GM18498 (cell line): Measurements from ENCODE around the gene GALNT14.

Source experiments
- ATAC-seq: cut with Tn5 transposase; IDR thresholded peaks from one replicate; pipeline ENCODE4 v1.9.1; 2021; ENCODE audit warnings: mild to moderate bottlenecking, moderate library complexity; ENCODE audit not compliant: unreplicated experiment

GALNT14 gene

GRCh38 chr2:30981096-30981495, 157.1 kb downstream of the GALNT14 start:
- no peak for ATAC-seq

GRCh38 chr2:30979822-30980245, 158.4 kb downstream of the GALNT14 start:
- no peak for ATAC-seq

- no peak for ATAC-seq
Observed at GRCh38 chr2:30978854-30979253, 159.4 kb downstream of the GALNT14 start.

GRCh38 chr2:30978044-30978443, 160.2 kb downstream of the GALNT14 start:
- no peak for ATAC-seq

- ATAC-seq = no peak
Observed at GRCh38 chr2:30975156-30975555, 163.1 kb downstream of the GALNT14 start.

GRCh38 chr2:30974554-30974953, 163.7 kb downstream of the GALNT14 start:
- no peak for ATAC-seq

GRCh38 chr2:30974092-30974491, 164.1 kb downstream of the GALNT14 start:
- no peak for ATAC-seq

GRCh38 chr2:30971231-30972025, 166.8 kb downstream of the GALNT14 start:
- ATAC-seq = no peak

GRCh38 chr2:30968660-30969397, 169.4 kb downstream of the GALNT14 start:
- no peak for ATAC-seq

- ATAC-seq = no peak
Observed at GRCh38 chr2:30966786-30967185, 171.5 kb downstream of the GALNT14 start.

GRCh38 chr2:30965022-30965531, 173.2 kb downstream of the GALNT14 start:
- no peak for ATAC-seq

GRCh38 chr2:30964334-30965005, 173.8 kb downstream of the GALNT14 start:
- no peak for ATAC-seq

- no peak for ATAC-seq
Observed at GRCh38 chr2:30963184-30963583, 175.1 kb downstream of the GALNT14 start.

GRCh38 chr2:30960213-30960612, 178.0 kb downstream of the GALNT14 start:
- ATAC-seq = no peak

GRCh38 chr2:30959653-30960052, 178.6 kb downstream of the GALNT14 start:
- ATAC-seq = no peak

- no peak for ATAC-seq
Observed at GRCh38 chr2:30958918-30959265, 179.3 kb downstream of the GALNT14 start.

GRCh38 chr2:30958193-30958917, 179.9 kb downstream of the GALNT14 start:
- ATAC-seq = no peak

- ATAC-seq = no peak
Observed at GRCh38 chr2:30957591-30957990, 180.6 kb downstream of the GALNT14 start.

- ATAC-seq = no peak
Observed at GRCh38 chr2:30956995-30957394, 181.2 kb downstream of the GALNT14 start.

GRCh38 chr2:30955516-30956132, 182.6 kb downstream of the GALNT14 start:
- ATAC-seq = no peak
